Esophagus squamous epithelium (tissue), 5 donors: ENCODE data around the gene AVEN. TPM values are rescaled to one million over a fixed set of nuclear protein-coding genes. Genes with fewer than 3 reads are reported as not detected.

ENCODE experiments used
- DNase-seq: peaks from one replicate; lab custom pipeline; 2025; lab: John Stamatoyannopoulos, UW
- H3K27ac ChIP-seq, 4 donors: fragments of 200-600 bp; sonication (generic); one replicate each; pipeline ENCODE4 v1.5.1; 2016 to 2019; ENCODE audit warnings: mild to moderate bottlenecking in 1 of 4
- H3K27me3 ChIP-seq, 4 donors: fragments of 200-600 bp; sonication (generic); 1 replicate in 3 of 4; 2 replicates in 1 of 4; pipeline versions ENCODE4 v1.5.1 to v1.6.0; 2017 to 2021; ENCODE audit warnings: antibody characterized with exemption in 1 of 4
- H3K36me3 ChIP-seq, 3 donors: fragments of 200-600 bp; sonication (generic); one replicate each; pipeline ENCODE4 v1.5.1; 2016 to 2019
- H3K4me1 ChIP-seq, 3 donors: fragments of 200-600 bp; sonication (generic); one replicate each; pipeline ENCODE4 v1.5.1; 2017 to 2019
- H3K4me3 ChIP-seq, 4 donors: fragments of 200-600 bp; sonication (generic); 1 replicate in 3 of 4; 2 replicates in 1 of 4; pipeline ENCODE4 v1.5.1; 2016 to 2019; ENCODE audit warnings: mild to moderate bottlenecking in 2 of 4, moderate library complexity in 1 of 4
- H3K9me3 ChIP-seq, 3 donors: fragments of 200-600 bp; sonication (generic); one replicate each; pipeline ENCODE4 v1.5.1; 2016 to 2019
- CTCF ChIP-seq, 6 experiments: fragments of 450-650 bp in 4 of 6; fragments of 200-600 bp in 2 of 6; sonication (generic) in 2 of 6; IDR thresholded peaks; one replicate each; pipeline ENCODE4 v1.5.1; 2016 to 2019; ENCODE audit warnings: antibody characterized with exemption in 6 of 6, mild to moderate bottlenecking in 4 of 6, moderate library complexity in 4 of 6
- POLR2A ChIP-seq, 4 donors: fragments of 450-650 bp; IDR thresholded peaks; one replicate each; pipeline ENCODE4 v1.6.1; 2017; ENCODE audit warnings: antibody characterized with exemption in 4 of 4, mild to moderate bottlenecking in 4 of 4, moderate library complexity in 3 of 4
- WGBS, 2 donors: methylation state at CpG; one replicate each; pipeline ENCODE4 v1.1.5; 2018; 5-methylcytosine and 5-hydroxymethylcytosine counted together
- intact Hi-C: fragments of 100-400 bp; cut with DNase I; formaldehyde crosslinking; loops from one replicate; pipeline ENCODE4 v1.15.0; 2022
- total RNA-seq, 4 donors: library from RNA; depleted of rRNA; stranded (reverse); fragments of >200 nt; gene quantifications; one replicate each; pipeline ENCODE4 v1.1.0, GENCODE V29; 2016
- donor health status: DM: yes; HTN: yes; CAD: no.

Gene AVEN
- total RNA-seq, 4 donors from 2014 or later, result 9.9 to 17.5 (median 16.5) TPM

GRCh38 chr15:33971811-33972210 lies 67.2 kb downstream of the AVEN start:
- Histone ChIP-seq H3K4me1 (no peaks in the 10 kb centered on the region), H3K27me3 (no peaks in the 10 kb centered on the region), H3K9me3 (no peaks in the 10 kb centered on the region), H3K27ac (no peak overlapping the region), H3K36me3 (no peaks in the 10 kb centered on the region), H3K4me3 (no peak overlapping the region)
- no peak for TF ChIP-seq POLR2A (IDR thresholded peaks at IDR 0.05)
- no peak for TF ChIP-seq CTCF (IDR thresholded peaks at IDR 0.05)
- intact Hi-C loops, result no loop called here
- WGBS, 2 donors, result 84 to 86% methylated on average over 2 of the region's 2 CpGs
- no peak for DNase-seq

- no peaks in the 10 kb centered on the region for H3K9me3 ChIP-seq
- H3K4me1 ChIP-seq, result no peaks in the 10 kb centered on the region
- no peaks in the 10 kb centered on the region for H3K27me3 ChIP-seq
- no peak overlapping the region for H3K4me3 ChIP-seq
- no peak for DNase-seq
- intact Hi-C loops, result no loop called here
- H3K36me3 ChIP-seq, result no peaks in the 10 kb centered on the region
- no peak overlapping the region for H3K27ac ChIP-seq
- WGBS, 2 donors, result 66 to 81% methylated on average over 3 of the region's 3 CpGs
- TF ChIP-seq CTCF (IDR thresholded peaks at IDR 0.05), result no peak
- TF ChIP-seq POLR2A (IDR thresholded peaks at IDR 0.05), result no peak
These were observed 70.2 kb downstream of the AVEN start for GRCh38 chr15:33968821-33969220.

GRCh38 chr15:33968224-33968623 lies 70.8 kb downstream of the AVEN start, which contains the start of gene CHRM5:
TSS of gene CHRM5 (plus strand) at chr15:33968497. CDS start at chr15:34062718, 94,221 bp downstream.
- WGBS, 2 donors, result 58 to 69% methylated on average over 6 of the region's 6 CpGs
- no peak within 1 kb of the TSS for H3K4me3 ChIP-seq
- intact Hi-C loops, result no loop called here

GRCh38 chr15:33964665-33965040 lies 74.4 kb downstream of the AVEN start:
- no peak for TF ChIP-seq POLR2A (IDR thresholded peaks at IDR 0.05)
- no peak for TF ChIP-seq CTCF (IDR thresholded peaks at IDR 0.05)
- no peaks in the 10 kb centered on the region for H3K36me3 ChIP-seq
- no peak overlapping the region for H3K4me3 ChIP-seq
- no peaks in the 10 kb centered on the region for H3K27me3 ChIP-seq
- H3K27ac ChIP-seq, result no peak overlapping the region
- intact Hi-C loops, result no loop called here
- H3K4me1 ChIP-seq, result no peaks in the 10 kb centered on the region
- no peak for DNase-seq
- no peaks in the 10 kb centered on the region for H3K9me3 ChIP-seq
- WGBS, 2 donors, result 92 to 97% methylated on average over 2 of the region's 2 CpGs

More at GRCh38 chr15:33968224-33968623, 70.8 kb downstream of the AVEN start, which contains the start of gene CHRM5:
- TF ChIP-seq POLR2A (IDR thresholded peaks at IDR 0.05), result no peak
- TF ChIP-seq CTCF (IDR thresholded peaks at IDR 0.05), result no peak
- Histone ChIP-seq H3K9me3 (no peaks in the 10 kb centered on the region), H3K4me1 (no peaks in the 10 kb centered on the region), H3K36me3 (no peaks in the 10 kb centered on the region), H3K27ac (no peak within 1 kb of the TSS), H3K27me3 (no peaks in the 10 kb centered on the region)
- no peak for DNase-seq

GRCh38 chr15:33963831-33964664 lies 75.0 kb downstream of the AVEN start:
- Histone ChIP-seq H3K27me3 (no peaks in the 10 kb centered on the region), H3K4me3 (no peak overlapping the region), H3K27ac (no peak overlapping the region), H3K36me3 (no peaks in the 10 kb centered on the region), H3K4me1 (no peaks in the 10 kb centered on the region), H3K9me3 (no peaks in the 10 kb centered on the region)
- intact Hi-C loops, result no loop called here
- no peak for DNase-seq
- 53 to 54% methylated on average over 8 of the region's 8 CpGs for WGBS, 2 donors
- TF ChIP-seq CTCF (IDR thresholded peaks at IDR 0.05) (peak in 5 of 6 experiments; percentile 11 to 64 (median 34)), POLR2A (IDR thresholded peaks at IDR 0.05) (no peak)
